ENCODE results near the gene SLC35F3. TPM values are rescaled to one million over a fixed set of nuclear protein-coding genes. Genes with fewer than 3 reads are reported as not detected.
"Not testable (repeated sequence)": the region's sequence is repeated elsewhere in the genome, so short reads cannot be mapped to it uniquely, and the experiment has no call there.

The SLC35F3 gene
- total RNA-seq, 2 experiments from 2014 or later = 0.86 to 1.8 TPM

DNA sequence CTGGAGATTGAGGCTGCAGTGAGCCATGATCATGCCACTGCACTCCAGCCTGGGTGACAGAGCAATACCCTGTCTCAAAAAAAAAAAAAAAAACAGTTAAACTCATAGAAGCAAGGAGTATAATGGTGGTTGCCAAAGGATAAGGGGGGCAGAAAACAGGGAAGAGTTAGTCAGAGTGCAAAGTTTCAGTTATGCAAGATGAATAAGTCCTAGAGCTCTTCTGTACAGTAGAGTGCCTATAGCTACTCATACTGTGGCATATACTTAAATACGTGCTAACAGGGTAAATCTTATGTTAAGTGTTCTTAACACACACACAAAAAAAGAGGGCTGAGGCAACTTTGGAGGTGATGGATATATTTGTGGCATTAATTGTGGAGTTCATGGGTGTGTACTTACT is 393.2 kb downstream of the SLC35F3 start:
- peak; percentile 79 for ATAC-seq
- Mint-ChIP-seq H3K4me1 (no peaks in the 10 kb centered on the region), H3K27ac (no peak overlapping the region), H3K9me3 (ENCODE audit: low read depth) (no peaks in the 10 kb centered on the region), H3K4me3 (no peak overlapping the region), H3K36me3 (ENCODE audit: low read depth) (no peaks in the 10 kb centered on the region), H3K27me3 (no peaks in the 10 kb centered on the region)
- ChIA-PET POLR2A (no interaction called here), CTCF (no interaction called here)
- no peak for DNase-seq
- intact Hi-C loops (cut with DNase I, micrococcal nuclease) = no loop called here

DNA sequence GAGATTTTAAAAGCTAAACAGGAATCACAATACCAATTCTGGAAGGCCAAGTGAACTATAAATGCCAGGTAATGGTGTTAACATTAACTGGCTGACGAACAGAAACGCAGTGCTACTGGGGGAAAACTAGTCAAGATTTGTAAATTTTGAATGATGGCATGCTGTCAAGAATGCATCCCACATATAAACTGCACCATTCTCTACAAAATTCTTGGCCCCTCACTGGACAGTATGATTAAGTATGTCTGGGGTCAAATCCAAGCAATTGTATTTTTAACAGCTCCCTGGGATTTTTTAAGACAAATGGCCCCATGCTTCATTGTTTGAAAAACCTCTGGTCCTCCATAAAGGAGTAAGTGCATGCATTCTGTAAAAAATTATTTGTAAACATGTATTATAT is 395.6 kb downstream of the SLC35F3 start:
- intact Hi-C loops (cut with DNase I, micrococcal nuclease) = no loop called here
- ChIA-PET CTCF (interaction anchor here (1.9 kb wide), 1 partner anchor 10 kb away, joined by 13 read pairs; no protein-coding TSS in a partner anchor), POLR2A (no interaction called here)
- H3K27me3 Mint-ChIP-seq = peaks cover 3% of the 10 kb centered on the region
- no peaks in the 10 kb centered on the region for H3K9me3 Mint-ChIP-seq (ENCODE audit: low read depth)
- DNase-seq = no peak
- H3K27ac Mint-ChIP-seq = no peak overlapping the region
- no peak for ATAC-seq
- no peaks in the 10 kb centered on the region for H3K36me3 Mint-ChIP-seq (ENCODE audit: low read depth)
- H3K4me1 Mint-ChIP-seq = no peaks in the 10 kb centered on the region
- H3K4me3 Mint-ChIP-seq = no peak overlapping the region

DNA sequence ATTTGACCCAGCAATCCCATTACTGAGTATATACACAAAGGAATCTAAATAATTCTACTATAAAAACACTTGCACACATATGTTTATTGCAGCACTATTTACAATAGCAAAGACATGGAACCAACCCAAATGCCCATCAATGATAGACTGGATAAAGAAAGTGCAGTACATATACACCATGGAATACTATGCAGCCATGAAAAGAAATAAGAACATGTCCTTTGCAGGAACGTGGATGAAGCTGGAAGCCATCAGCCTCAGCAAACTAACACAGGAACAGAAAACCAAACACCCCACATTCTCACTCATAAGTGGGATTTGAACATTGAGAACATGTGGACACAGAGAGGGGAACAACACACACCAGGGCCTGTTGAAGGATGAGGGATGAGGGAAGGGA is 397.2 kb downstream of the SLC35F3 start:
- H3K36me3 Mint-ChIP-seq (ENCODE audit: low read depth); H3K4me3 Mint-ChIP-seq; H3K27me3 Mint-ChIP-seq; intact Hi-C loops (cut with DNase I, micrococcal nuclease); H3K9me3 Mint-ChIP-seq (ENCODE audit: low read depth); ATAC-seq; H3K27ac Mint-ChIP-seq; H3K4me1 Mint-ChIP-seq; DNase-seq; POLR2A ChIA-PET: not testable (repeated sequence)
- CTCF ChIA-PET = interaction anchor here (1.0 to 1.5 kb wide), 4 partner anchors 10 to 187 kb away, joined by 3 to 5 read pairs (median 4); no protein-coding TSS in a partner anchor

DNA sequence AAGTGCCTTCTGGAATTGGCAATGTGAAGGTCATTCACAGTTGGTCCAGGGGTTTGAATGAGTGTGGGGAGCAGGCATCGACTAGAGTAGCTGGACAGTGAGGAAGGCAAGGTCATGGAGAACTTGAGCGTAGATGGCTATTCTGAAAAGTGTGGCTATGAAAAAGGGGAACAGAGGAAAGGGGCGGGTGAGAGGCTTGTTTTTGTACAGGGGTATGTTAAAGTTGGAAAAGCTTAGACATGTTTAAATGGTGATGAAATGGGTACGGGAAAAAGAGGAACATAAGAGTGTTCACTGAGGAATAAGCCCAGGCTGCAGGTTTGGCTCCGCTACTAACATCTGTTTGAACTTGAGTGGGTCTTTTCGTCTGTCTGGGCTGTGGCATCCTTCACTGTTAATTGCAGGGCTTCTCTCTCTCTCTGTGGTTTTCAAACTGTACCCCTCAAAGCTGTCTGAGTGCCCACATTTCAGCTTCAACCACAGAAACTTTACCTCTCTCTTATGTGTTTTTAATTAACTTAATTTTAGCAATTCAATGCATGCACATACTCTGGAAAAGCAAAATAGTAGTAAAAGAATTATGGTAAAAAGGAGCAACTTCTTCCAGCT is 398.0 kb downstream of the SLC35F3 start:
- Mint-ChIP-seq H3K9me3 (ENCODE audit: low read depth) (no peaks in the 10 kb centered on the region), H3K27ac (no peak overlapping the region), H3K4me1 (no peaks in the 10 kb centered on the region), H3K27me3 (peaks cover 3% of the 10 kb centered on the region), H3K36me3 (ENCODE audit: low read depth) (no peaks in the 10 kb centered on the region), H3K4me3 (no peak overlapping the region)
- ATAC-seq (no peak), DNase-seq (no peak)
- intact Hi-C loops (cut with DNase I, micrococcal nuclease) = no loop called here
- CTCF ChIA-PET = interaction anchor here (0.7 to 1.5 kb wide), 6 partner anchors 9 to 188 kb away, joined by 3 to 5 read pairs (median 4); no protein-coding TSS in a partner anchor
- POLR2A ChIA-PET = no interaction called here

DNA sequence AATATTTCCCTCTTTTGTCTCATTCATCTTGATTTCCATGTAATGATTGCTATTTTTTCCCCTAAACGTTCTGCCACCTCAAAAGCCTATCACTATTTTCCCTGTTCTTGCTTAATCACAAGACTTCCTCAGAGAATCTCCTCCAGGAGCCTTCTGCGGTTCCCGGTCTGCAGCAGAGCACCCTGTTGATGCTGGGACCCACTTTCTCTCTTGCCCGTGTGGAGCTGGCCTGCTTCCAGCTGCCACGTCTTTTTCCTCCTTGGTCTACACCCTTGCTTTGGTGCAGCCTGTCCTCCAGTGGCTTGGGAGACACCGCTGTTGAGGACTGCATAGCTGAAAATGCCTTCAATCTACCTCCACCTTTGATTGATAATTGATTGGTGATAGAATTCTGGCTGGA is 398.8 kb downstream of the SLC35F3 start:
- intact Hi-C loops (cut with DNase I, micrococcal nuclease) = no loop called here
- DNase-seq = no peak
- no peak overlapping the region for H3K4me3 Mint-ChIP-seq
- H3K27ac Mint-ChIP-seq = no peak overlapping the region
- no peaks in the 10 kb centered on the region for H3K36me3 Mint-ChIP-seq (ENCODE audit: low read depth)
- no peaks in the 10 kb centered on the region for H3K9me3 Mint-ChIP-seq (ENCODE audit: low read depth)
- no peaks in the 10 kb centered on the region for H3K4me1 Mint-ChIP-seq
- POLR2A ChIA-PET = no interaction called here
- ATAC-seq = no peak
- peaks cover 3% of the 10 kb centered on the region for H3K27me3 Mint-ChIP-seq
- CTCF ChIA-PET = interaction anchor here (0.7 to 1.5 kb wide), 6 partner anchors 8 to 189 kb away, joined by 3 to 5 read pairs (median 4); no protein-coding TSS in a partner anchor

DNA sequence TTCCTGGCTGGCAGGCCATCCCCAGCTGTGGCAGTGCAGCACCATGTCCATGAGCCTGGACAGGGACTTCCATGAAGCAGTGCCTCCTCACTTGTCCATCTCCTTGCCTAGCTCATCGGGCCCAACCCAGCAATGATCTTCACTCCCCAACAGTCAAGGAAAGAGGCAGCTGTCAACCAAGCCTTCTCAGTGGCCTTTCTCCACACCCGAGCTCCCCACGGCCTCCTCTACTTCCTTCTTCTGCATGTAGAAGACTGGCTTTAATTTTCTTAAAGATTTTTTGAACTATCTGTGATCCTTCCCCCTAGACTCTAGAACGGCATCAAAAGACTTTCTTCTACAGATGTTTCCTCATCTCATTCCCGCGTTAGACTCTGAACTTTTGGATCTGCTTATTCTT is 403.2 kb downstream of the SLC35F3 start:
- no peaks in the 10 kb centered on the region for H3K36me3 Mint-ChIP-seq (ENCODE audit: low read depth)
- H3K27me3 Mint-ChIP-seq = peaks cover 3% of the 10 kb centered on the region
- peaks cover 23% of the 10 kb centered on the region for H3K4me1 Mint-ChIP-seq
- H3K9me3 Mint-ChIP-seq (ENCODE audit: low read depth) = no peaks in the 10 kb centered on the region
- intact Hi-C loops (cut with DNase I, micrococcal nuclease) = no loop called here
- no peak overlapping the region for H3K27ac Mint-ChIP-seq
- DNase-seq = no peak
- no peak overlapping the region for H3K4me3 Mint-ChIP-seq
- ATAC-seq = no peak
- POLR2A ChIA-PET = no interaction called here
- CTCF ChIA-PET = interaction anchor here (0.6 to 7.1 kb wide), 5 partner anchors 19 to 1493 kb away, joined by 3 to 97 read pairs (median 3); no protein-coding TSS in a partner anchor

GRCh38 chr1:234309243-234309597 is 404.7 kb downstream of the SLC35F3 start:
- POLR2A ChIA-PET = no interaction called here
- no peaks in the 10 kb centered on the region for H3K9me3 Mint-ChIP-seq (ENCODE audit: low read depth)
- no peak overlapping the region for H3K4me3 Mint-ChIP-seq
- CTCF ChIA-PET = interaction anchor here (0.6 to 7.1 kb wide), 40 partner anchors 9 to 321 kb away, joined by 3 to 97 read pairs (median 6); no protein-coding TSS in a partner anchor
- DNase-seq (no peak), ATAC-seq (no peak)
- intact Hi-C loops (cut with DNase I, micrococcal nuclease) = no loop called here
- peaks cover 37% of the 10 kb centered on the region for H3K4me1 Mint-ChIP-seq
- no peaks in the 10 kb centered on the region for H3K36me3 Mint-ChIP-seq (ENCODE audit: low read depth)
- peaks cover 3% of the 10 kb centered on the region for H3K27me3 Mint-ChIP-seq
- H3K27ac Mint-ChIP-seq = no peak overlapping the region

DNA sequence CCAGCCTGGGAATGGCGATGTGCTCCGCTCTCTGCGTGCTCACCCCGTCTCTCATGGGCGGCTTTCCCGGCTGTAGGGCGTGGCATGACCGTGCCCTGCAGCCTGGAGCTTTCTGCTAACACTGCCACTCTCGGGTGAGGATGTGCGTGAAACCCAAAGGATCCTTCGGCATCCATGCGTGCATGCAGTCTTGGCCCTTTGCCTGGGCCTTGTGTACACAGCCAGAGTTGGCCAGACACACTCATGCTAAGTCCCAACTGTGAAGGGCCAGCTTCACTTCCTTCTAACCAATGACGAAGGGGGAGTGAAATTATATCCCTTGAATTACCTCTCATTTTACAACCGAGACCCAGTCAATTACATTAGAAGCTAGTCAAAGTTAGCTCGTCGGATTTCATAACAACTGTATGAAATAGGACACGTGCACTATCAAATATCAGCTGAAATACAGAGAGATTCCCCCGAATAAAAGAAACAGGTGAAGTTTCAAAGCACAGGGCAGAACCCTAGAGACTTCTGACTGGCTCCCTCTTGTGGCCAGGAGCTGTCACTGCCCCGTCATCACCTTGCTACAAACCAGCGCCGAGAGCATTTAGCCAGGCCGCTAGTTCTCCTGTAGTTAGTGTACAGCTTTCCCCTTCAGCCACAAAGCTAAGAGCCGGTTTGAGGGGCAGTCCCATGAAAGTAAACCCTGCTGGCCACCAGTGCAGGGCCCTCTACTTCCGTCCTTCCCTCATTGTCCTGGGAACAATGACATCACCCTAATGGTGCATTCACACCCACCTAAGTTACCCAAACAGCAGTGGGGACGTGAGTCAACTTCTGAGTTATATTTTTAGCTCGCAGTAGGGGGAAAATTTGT is 405.4 kb downstream of the SLC35F3 start:
- Mint-ChIP-seq H3K4me3 (peak overlapping the region; percentile 26), H3K36me3 (ENCODE audit: low read depth) (no peaks in the 10 kb centered on the region), H3K27ac (peak overlapping the region; percentile 59), H3K9me3 (ENCODE audit: low read depth) (no peaks in the 10 kb centered on the region), H3K4me1 (peaks cover 43% of the 10 kb centered on the region), H3K27me3 (no peaks in the 10 kb centered on the region)
- DNase-seq (peak; percentile 87), ATAC-seq (peak; percentile 77)
- ChIA-PET CTCF (interaction anchor here (0.6 to 7.1 kb wide), 57 partner anchors 9 to 1221 kb away, joined by 3 to 97 read pairs (median 4); no protein-coding TSS in a partner anchor), POLR2A (no interaction called here)
- intact Hi-C loops (cut with DNase I, micrococcal nuclease) = loop anchor here (1.0 to 5.0 kb wide), 10 partner anchors 17 to 196 kb away; no protein-coding TSS in a partner anchor

DNA sequence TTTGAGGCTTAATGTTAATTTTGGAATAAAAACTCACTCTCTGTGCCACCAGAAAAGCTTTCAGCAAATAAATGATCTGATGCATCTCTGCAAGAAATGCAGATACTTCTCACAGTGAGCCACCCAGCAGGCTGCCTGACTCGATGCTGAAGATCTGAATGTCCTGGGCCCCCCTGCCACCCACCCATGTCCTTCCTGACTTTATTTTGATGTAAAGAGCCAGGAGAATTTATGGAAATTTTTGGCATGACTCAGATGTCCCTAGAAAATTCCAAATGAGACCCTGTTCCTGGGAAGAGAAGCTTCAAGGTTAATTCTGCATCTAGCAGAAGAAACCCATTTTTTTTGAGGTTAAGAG is 406.0 kb downstream of the SLC35F3 start:
- intact Hi-C loops (cut with DNase I, micrococcal nuclease) = loop anchor here (1.0 to 5.0 kb wide), 10 partner anchors 16 to 196 kb away; no protein-coding TSS in a partner anchor
- H3K9me3 Mint-ChIP-seq (ENCODE audit: low read depth) = no peaks in the 10 kb centered on the region
- H3K4me1 Mint-ChIP-seq = peaks cover 48% of the 10 kb centered on the region
- H3K4me3 Mint-ChIP-seq = no peak overlapping the region
- DNase-seq (no peak), ATAC-seq (no peak)
- H3K36me3 Mint-ChIP-seq (ENCODE audit: low read depth) = no peaks in the 10 kb centered on the region
- peak overlapping the region; percentile 59 for H3K27ac Mint-ChIP-seq
- ChIA-PET POLR2A (no interaction called here), CTCF (interaction anchor here (0.6 to 7.1 kb wide), 47 partner anchors 9 to 1220 kb away, joined by 3 to 97 read pairs (median 6); no protein-coding TSS in a partner anchor)
- H3K27me3 Mint-ChIP-seq = no peaks in the 10 kb centered on the region

DNA sequence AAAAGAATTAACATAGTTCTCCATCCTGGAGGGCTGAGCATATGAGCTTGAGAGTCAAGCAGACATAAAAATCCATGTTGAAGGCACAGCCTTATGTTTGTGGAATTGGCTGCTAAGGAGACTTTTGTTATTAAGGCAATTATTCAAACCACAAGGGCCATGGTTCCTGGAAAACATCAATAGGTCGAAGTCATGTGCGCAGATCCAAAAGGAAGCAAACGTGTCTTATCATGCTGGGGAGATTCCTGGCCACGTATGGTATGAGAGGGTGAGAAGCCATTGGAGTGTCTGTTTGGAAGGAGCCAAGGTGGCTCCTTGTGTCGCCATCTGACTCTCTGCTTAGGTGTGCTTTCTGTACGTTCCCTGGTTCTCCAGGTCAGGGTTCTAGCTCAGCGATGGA is 406.9 kb downstream of the SLC35F3 start:
- no peaks in the 10 kb centered on the region for H3K27me3 Mint-ChIP-seq
- H3K4me1 Mint-ChIP-seq = peaks cover 58% of the 10 kb centered on the region
- no peaks in the 10 kb centered on the region for H3K9me3 Mint-ChIP-seq (ENCODE audit: low read depth)
- intact Hi-C loops (cut with DNase I, micrococcal nuclease) = loop anchor here (2.0 to 5.0 kb wide), 3 partner anchors 15 to 159 kb away; no protein-coding TSS in a partner anchor
- ATAC-seq (no peak), DNase-seq (no peak)
- no peaks in the 10 kb centered on the region for H3K36me3 Mint-ChIP-seq (ENCODE audit: low read depth)
- H3K4me3 Mint-ChIP-seq = no peak overlapping the region
- no peak overlapping the region for H3K27ac Mint-ChIP-seq
- CTCF ChIA-PET = interaction anchor here (0.6 to 7.1 kb wide), 7 partner anchors 9 to 157 kb away, joined by 3 to 97 read pairs (median 8); no protein-coding TSS in a partner anchor
- POLR2A ChIA-PET = no interaction called here

GRCh38 chr1:234313171-234313570 is 408.7 kb downstream of the SLC35F3 start:
- Mint-ChIP-seq H3K4me1 (peaks cover 73% of the 10 kb centered on the region), H3K4me3 (no peak overlapping the region), H3K9me3 (ENCODE audit: low read depth) (no peaks in the 10 kb centered on the region), H3K27me3 (peaks cover 1% of the 10 kb centered on the region), H3K36me3 (ENCODE audit: low read depth) (no peaks in the 10 kb centered on the region), H3K27ac (peak overlapping the region; percentile 72)
- ChIA-PET CTCF (interaction anchor here (0.6 to 7.1 kb wide), 4 partner anchors 13 to 186 kb away, joined by 3 to 97 read pairs (median 36); no protein-coding TSS in a partner anchor), POLR2A (no interaction called here)
- intact Hi-C loops (cut with DNase I, micrococcal nuclease) = loop anchor here (5.0 kb wide), 2 partner anchors 81 to 161 kb away; no protein-coding TSS in a partner anchor
- peak; percentile 55 for DNase-seq
- peak; percentile 8 for ATAC-seq
